Measurements from ENCODE around the gene ADAMTS14. TPM values are rescaled to one million over a fixed set of nuclear protein-coding genes. Genes with fewer than 3 reads are reported as not detected.

Gene ADAMTS14
- total RNA-seq, 1 experiment from 2014 or later = 1.6 TPM

DNA sequence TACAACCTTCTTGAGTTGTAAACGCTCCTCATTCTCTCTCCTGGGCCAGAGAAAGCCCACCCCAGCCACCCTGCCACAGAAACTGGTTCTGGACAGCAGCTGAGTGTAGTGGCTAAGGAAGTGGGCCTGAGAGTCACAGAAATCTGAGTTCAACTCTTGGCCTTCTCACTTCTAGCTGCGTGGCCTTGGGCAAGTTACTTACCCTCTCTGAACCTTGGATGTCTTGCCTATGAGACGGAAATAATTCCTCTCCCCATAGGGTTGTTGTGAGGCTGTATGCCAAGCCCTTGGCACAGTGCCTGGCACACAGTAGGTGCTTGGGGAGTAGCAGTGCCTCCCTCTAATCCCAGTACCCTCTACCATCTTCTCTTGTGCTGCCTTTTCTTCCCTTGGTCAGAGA is 51.5 kb downstream of the ADAMTS14 start:
- no peak overlapping the region for H2AFZ ChIP-seq (ENCODE audit: low read length)
- H3K4me1 ChIP-seq (ENCODE audit: insufficient read depth, low read length) = no peaks in the 10 kb centered on the region; the same call in 1 of the 2 replicates
- H3K14ac ChIP-seq (ENCODE audit: insufficient read depth, low read length) = no peak overlapping the region
- no peak for TF ChIP-seq CTCF (conservative IDR thresholded peaks at IDR 0.05)
- H3K56ac ChIP-seq (ENCODE audit: insufficient read length, low read depth, low read length) = no peak overlapping the region
- H3K27ac Mint-ChIP-seq = no peak overlapping the region
- H3K9me3 ChIP-seq (ENCODE audit: control insufficient read depth, low read depth, low read length) = no peaks in the 10 kb centered on the region
- no peaks in the 10 kb centered on the region for H3K23me2 ChIP-seq (ENCODE audit: insufficient read length, low read depth, low read length, poor library complexity, severe bottlenecking)
- H4K91ac ChIP-seq (ENCODE audit: insufficient read length, low read depth, low read length) = no peak overlapping the region
- WGBS (ENCODE audit: extremely low coverage, insufficient read length, low lambda C conversion rate) = no CpG with 5 or more reads among the region's 3 CpGs
- no peak overlapping the region for H3K9ac ChIP-seq (ENCODE audit: extremely low read depth, insufficient read length, low read length)
- H3K4ac ChIP-seq (ENCODE audit: low read depth, low read length) = no peak overlapping the region
- peaks cover 3% of the 10 kb centered on the region in 2 experiments; a peak in 4 of 5 replicates for H3K9me3 Mint-ChIP-seq
- H3K27ac ChIP-seq (ENCODE audit: insufficient read length, low read depth, low read length) = no peak overlapping the region
- no peak overlapping the region for H2AK5ac ChIP-seq (ENCODE audit: insufficient read length, low read length)
- H4K20me1 ChIP-seq (ENCODE audit: control insufficient read depth, insufficient read depth, insufficient read length) = no peaks in the 10 kb centered on the region
- H3K4me2 ChIP-seq (ENCODE audit: insufficient read depth, insufficient read length, low read length) = no peak overlapping the region
- no peak overlapping the region for H4K5ac ChIP-seq (ENCODE audit: insufficient read length, low read depth, low read length)
- H3K27me3 Mint-ChIP-seq (ENCODE audit: low read depth) = no peaks in the 10 kb centered on the region
- H3K18ac ChIP-seq (ENCODE audit: insufficient read length, low read depth, low read length) = no peak overlapping the region
- peaks cover 0 to 8% (median 3%) of the 10 kb centered on the region in 3 experiments; a peak in 4 of 7 replicates for H3K36me3 Mint-ChIP-seq (ENCODE audit: insufficient read depth in 1 of 3, low read depth in 3 of 3)
- no peaks in the 10 kb centered on the region for H3K79me1 ChIP-seq (ENCODE audit: insufficient read depth, low read depth, low read length, poor library complexity, severe bottlenecking)
- no peak overlapping the region for H3K23ac ChIP-seq (ENCODE audit: insufficient read length, low read depth, low read length)
- H3K79me2 ChIP-seq (ENCODE audit: insufficient read depth, low read length) = no peaks in the 10 kb centered on the region
- no peak overlapping the region for H3T11ph ChIP-seq (ENCODE audit: low read length)
- no peak overlapping the region for H4K8ac ChIP-seq (replicated peaks; ENCODE audit: insufficient read length, low read depth, low read length)
- no peak for DNase-seq
- no peak overlapping the region for H2BK120ac ChIP-seq (ENCODE audit: low read depth, low read length, poor library complexity, severe bottlenecking)
- no peak overlapping the region for H2BK15ac ChIP-seq (ENCODE audit: low read depth, low read length)
- H3K4me3 Mint-ChIP-seq = no peak overlapping the region
- H3K27me3 ChIP-seq (ENCODE audit: insufficient read depth, low read length) = no peaks in the 10 kb centered on the region
- H2BK5ac ChIP-seq (ENCODE audit: insufficient read length, low read length) = no peak overlapping the region
- H2BK20ac ChIP-seq (ENCODE audit: low read depth, low read length, poor library complexity, severe bottlenecking) = no peak overlapping the region
- peaks cover 6 to 10% of the 10 kb centered on the region in 2 experiments; a peak in 3 of 4 replicates for H3K4me1 Mint-ChIP-seq
- no peak overlapping the region for H2BK12ac ChIP-seq (ENCODE audit: insufficient read length, low read depth, low read length)
